Fibroblast of lung (primary cell): Measurements from ENCODE around the gene NSUN3.
"Not testable (repeated sequence)": the region's sequence is repeated elsewhere in the genome, so short reads cannot be mapped to it uniquely, and the experiment has no call there.

Source experiments
- EZH2 ChIP-seq: IDR thresholded peaks from 2 replicates; pipeline ENCODE4 v1.5.1; 2012; ENCODE audit warnings: low read length, control low read depth, mild to moderate bottlenecking; ENCODE audit errors: missing control alignments
- TF ChIP-seq, protein P1 (sequence below), 2 donors: IDR thresholded peaks in 1 of 2; conservative IDR thresholded peaks in 1 of 2; 1 replicate in 1 of 2; 2 replicates in 1 of 2; pipeline ENCODE4 v1.5.1; 2011 to 2012; ENCODE audit warnings: low read length in 2 of 2, control low read depth in 1 of 2, inconsistent platforms in 1 of 2, low read depth in 1 of 2, mild to moderate bottlenecking in 1 of 2

DNA sequence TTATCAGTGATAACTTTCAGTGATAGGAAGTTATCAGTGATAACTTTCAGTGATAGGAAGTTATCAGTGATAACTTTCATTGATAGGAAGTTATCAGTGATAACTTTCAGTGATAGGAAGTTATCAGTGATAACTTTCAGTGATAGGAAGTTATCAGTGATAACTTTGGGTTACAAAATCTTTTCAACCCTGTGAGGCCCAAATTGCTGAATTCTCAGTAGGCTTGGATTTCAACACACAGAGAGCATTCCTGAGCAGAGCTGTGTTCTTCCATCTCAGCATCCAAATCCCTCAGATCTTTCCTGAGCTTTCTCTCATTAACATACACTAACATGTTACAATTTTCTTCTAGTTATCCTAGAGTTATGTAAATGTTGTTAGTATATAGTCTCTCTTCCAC, 47.4 kb downstream of the NSUN3 start:
- TF ChIP-seq, protein P1, sequence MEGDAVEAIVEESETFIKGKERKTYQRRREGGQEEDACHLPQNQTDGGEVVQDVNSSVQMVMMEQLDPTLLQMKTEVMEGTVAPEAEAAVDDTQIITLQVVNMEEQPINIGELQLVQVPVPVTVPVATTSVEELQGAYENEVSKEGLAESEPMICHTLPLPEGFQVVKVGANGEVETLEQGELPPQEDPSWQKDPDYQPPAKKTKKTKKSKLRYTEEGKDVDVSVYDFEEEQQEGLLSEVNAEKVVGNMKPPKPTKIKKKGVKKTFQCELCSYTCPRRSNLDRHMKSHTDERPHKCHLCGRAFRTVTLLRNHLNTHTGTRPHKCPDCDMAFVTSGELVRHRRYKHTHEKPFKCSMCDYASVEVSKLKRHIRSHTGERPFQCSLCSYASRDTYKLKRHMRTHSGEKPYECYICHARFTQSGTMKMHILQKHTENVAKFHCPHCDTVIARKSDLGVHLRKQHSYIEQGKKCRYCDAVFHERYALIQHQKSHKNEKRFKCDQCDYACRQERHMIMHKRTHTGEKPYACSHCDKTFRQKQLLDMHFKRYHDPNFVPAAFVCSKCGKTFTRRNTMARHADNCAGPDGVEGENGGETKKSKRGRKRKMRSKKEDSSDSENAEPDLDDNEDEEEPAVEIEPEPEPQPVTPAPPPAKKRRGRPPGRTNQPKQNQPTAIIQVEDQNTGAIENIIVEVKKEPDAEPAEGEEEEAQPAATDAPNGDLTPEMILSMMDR (conservative IDR thresholded peaks at IDR 0.05 in 1 of 2, IDR thresholded peaks at IDR 0.05 in 1 of 2; ENCODE audit: low read depth in 1 of 2, low read length in 2 of 2) = not testable (repeated sequence)
- not testable (repeated sequence) for TF ChIP-seq EZH2
